Measurements from ENCODE around the gene STARD3NL.

STARD3NL gene

DNA sequence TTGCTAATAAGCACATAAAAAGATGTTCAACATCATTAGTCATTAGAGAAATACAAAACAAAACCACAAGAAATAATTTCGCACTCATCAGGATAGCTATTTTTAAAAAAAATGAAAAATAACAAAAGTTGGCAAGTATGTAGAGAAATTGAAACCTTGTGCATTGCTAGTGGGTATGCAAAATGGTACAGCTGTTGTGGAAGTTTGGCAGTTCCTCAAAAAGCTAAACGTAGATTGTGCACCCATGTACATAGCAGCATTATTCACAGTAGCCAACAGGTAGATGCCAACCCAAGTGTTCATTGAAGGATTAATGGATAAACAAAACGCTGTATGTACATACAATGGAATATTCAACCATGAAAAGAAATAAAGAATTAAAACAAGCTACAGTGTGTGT is 35.3 kb upstream of the STARD3NL start:
- no peaks in the 10 kb centered on the region for H3K9me3 ChIP-seq
- H3K36me3 ChIP-seq: no peaks in the 10 kb centered on the region
- intact Hi-C loops (cut with DNase I; ENCODE audit: low total_unique reads): no loop called here
- TF ChIP-seq, protein P1, sequence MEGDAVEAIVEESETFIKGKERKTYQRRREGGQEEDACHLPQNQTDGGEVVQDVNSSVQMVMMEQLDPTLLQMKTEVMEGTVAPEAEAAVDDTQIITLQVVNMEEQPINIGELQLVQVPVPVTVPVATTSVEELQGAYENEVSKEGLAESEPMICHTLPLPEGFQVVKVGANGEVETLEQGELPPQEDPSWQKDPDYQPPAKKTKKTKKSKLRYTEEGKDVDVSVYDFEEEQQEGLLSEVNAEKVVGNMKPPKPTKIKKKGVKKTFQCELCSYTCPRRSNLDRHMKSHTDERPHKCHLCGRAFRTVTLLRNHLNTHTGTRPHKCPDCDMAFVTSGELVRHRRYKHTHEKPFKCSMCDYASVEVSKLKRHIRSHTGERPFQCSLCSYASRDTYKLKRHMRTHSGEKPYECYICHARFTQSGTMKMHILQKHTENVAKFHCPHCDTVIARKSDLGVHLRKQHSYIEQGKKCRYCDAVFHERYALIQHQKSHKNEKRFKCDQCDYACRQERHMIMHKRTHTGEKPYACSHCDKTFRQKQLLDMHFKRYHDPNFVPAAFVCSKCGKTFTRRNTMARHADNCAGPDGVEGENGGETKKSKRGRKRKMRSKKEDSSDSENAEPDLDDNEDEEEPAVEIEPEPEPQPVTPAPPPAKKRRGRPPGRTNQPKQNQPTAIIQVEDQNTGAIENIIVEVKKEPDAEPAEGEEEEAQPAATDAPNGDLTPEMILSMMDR (IDR thresholded peaks at IDR 0.05): no peak
- no peak overlapping the region for H3K27ac ChIP-seq
- no peaks in the 10 kb centered on the region for H3K4me1 ChIP-seq
- H3K4me3 ChIP-seq: no peak overlapping the region
- no peak for DNase-seq
- no peaks in the 10 kb centered on the region for H3K27me3 ChIP-seq

DNA sequence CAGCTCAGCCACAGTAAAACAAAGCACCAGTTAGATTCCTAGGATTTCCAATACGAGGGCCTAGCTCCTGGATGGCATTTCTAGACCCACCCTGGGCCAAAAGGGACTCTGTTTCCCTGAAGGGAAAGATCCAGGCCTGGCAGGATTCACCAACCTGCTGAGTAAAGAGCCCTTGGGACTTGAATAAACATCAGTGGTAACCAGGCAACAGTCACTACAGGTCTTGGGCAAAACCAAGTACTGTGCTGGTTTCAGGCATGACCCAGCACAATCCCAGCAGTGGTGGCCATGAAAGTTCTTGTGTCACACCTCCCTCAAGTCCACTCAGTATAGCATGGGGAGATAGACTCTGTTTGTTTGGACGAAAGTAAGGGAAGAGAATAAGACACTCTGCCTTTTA is 31.0 kb upstream of the STARD3NL start:
- TF ChIP-seq, protein P1 (IDR thresholded peaks at IDR 0.05): no peak
- no peaks in the 10 kb centered on the region for H3K9me3 ChIP-seq
- H3K4me1 ChIP-seq: no peaks in the 10 kb centered on the region
- no peak overlapping the region for H3K27ac ChIP-seq
- H3K27me3 ChIP-seq: no peaks in the 10 kb centered on the region
- H3K36me3 ChIP-seq: no peaks in the 10 kb centered on the region
- intact Hi-C loops (cut with DNase I; ENCODE audit: low total_unique reads): no loop called here
- DNase-seq: no peak
- no peak overlapping the region for H3K4me3 ChIP-seq

DNA sequence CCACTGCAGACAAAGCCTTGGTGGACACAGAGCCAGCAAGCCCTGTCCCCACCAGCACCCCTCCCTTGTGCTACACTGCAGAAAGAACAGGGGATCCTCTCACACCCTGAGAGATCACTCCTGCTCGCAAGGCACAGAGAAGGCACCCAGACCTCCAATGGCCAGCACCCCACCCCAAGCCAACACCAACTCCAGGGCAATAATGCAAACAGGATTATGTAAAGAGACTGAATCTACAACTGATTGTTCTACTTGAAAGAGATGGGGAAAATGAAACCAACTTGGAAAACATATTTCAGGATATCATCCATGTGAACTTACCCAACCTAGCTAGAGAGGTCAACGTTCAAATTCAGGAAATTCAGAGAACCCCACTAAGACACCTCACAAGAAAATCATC is 26.5 kb upstream of the STARD3NL start:
- Histone ChIP-seq H3K4me1 (no peaks in the 10 kb centered on the region), H3K9me3 (no peaks in the 10 kb centered on the region), H3K27me3 (no peaks in the 10 kb centered on the region), H3K36me3 (no peaks in the 10 kb centered on the region), H3K27ac (no peak overlapping the region), H3K4me3 (no peak overlapping the region)
- TF ChIP-seq, protein P1 (IDR thresholded peaks at IDR 0.05): no peak
- DNase-seq: no peak
- intact Hi-C loops (cut with DNase I; ENCODE audit: low total_unique reads): no loop called here

DNA sequence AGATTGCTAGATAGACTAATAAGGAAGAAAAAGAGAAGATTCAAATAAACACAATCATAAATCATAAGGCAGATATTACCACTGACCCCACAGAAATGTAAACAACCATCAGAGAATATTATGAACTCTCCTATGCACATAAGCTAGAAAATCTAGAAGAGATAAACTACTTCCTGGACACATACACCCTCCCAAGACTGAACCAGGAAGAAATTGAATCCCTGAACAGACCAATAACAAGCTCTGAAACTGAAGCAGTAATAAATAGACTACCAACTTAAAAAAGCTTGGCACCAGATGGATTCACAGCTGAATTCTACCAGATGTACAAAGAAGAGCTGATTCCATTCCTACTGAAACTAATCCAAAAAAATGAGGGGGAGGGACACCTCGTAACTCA is 24.5 kb upstream of the STARD3NL start:
- TF ChIP-seq, protein P1 (IDR thresholded peaks at IDR 0.05): no peak
- intact Hi-C loops (cut with DNase I; ENCODE audit: low total_unique reads): no loop called here
- Histone ChIP-seq H3K9me3 (no peaks in the 10 kb centered on the region), H3K27me3 (no peaks in the 10 kb centered on the region), H3K4me3 (no peak overlapping the region), H3K36me3 (no peaks in the 10 kb centered on the region), H3K27ac (no peak overlapping the region), H3K4me1 (no peaks in the 10 kb centered on the region)
- DNase-seq: no peak

DNA sequence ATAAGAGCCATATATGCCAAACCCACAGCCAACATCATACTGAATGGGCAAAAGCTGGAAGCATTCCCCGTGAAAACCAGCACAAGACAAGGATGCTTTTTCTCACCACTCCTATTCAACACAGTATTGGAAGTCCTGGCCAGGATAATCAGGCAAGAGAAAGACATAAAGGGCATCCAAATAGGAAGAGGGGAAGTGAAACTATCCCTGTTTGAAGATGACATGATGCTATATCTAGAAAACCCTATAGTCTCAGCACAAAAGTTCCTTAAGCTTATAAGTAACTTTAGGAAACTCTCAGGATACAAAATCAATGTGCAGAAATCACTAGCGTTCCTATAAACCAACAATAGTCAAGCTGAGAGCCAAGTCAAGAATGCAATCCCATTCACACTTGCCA is 23.8 kb upstream of the STARD3NL start:
- Histone ChIP-seq H3K9me3 (no peaks in the 10 kb centered on the region), H3K4me1 (no peaks in the 10 kb centered on the region), H3K4me3 (no peak overlapping the region), H3K36me3 (no peaks in the 10 kb centered on the region), H3K27ac (no peak overlapping the region), H3K27me3 (no peaks in the 10 kb centered on the region)
- DNase-seq: no peak
- TF ChIP-seq, protein P1 (IDR thresholded peaks at IDR 0.05): no peak
- intact Hi-C loops (cut with DNase I; ENCODE audit: low total_unique reads): no loop called here

DNA sequence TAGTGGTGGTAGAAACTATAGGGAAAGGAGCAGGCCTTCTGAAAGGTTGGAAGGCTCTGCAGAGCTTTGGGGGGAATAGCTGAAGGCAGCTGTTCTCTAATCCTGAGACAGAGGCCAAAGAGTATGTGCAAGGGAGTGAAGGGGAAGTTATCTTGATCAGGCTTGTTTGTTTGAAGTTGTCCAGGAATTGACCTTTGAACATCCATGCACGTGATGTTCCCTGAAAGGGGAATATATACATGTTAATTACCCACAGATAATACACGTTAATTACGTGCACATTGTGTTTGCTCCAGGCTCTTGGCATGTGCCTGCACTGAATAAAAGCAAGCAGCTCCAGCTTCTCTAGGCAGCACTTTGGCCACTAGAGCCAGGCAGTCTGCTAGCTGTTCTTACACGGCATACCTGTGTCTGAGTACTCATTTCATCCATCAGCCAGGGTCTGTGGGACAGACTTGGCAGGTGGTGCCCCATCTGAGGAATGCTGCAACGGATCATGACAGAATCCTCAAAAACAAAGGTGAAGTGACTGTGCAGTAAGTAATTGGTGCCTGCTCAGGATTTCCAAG is 18.0 kb upstream of the STARD3NL start:
- no peaks in the 10 kb centered on the region for H3K36me3 ChIP-seq
- no peak for DNase-seq
- no peaks in the 10 kb centered on the region for H3K9me3 ChIP-seq
- TF ChIP-seq, protein P1 (IDR thresholded peaks at IDR 0.05): no peak
- H3K4me3 ChIP-seq: no peak overlapping the region
- intact Hi-C loops (cut with DNase I; ENCODE audit: low total_unique reads): no loop called here
- H3K4me1 ChIP-seq: no peaks in the 10 kb centered on the region
- H3K27me3 ChIP-seq: no peaks in the 10 kb centered on the region
- H3K27ac ChIP-seq: no peak overlapping the region
